C4-2B (cell line): Measurements from ENCODE around the gene TMEM178B.

Experiments
- ZFX ChIP-seq: fragments of 450-650 bp; IDR thresholded peaks from 2 replicates; pipeline ENCODE4 v1.6.1; 2017
- TF ChIP-seq, protein P1 (sequence below): fragments of 450-650 bp; conservative IDR thresholded peaks from 2 replicates; pipeline ENCODE4 v1.5.1; 2017; ENCODE audit warnings: mild to moderate bottlenecking

- TF ChIP-seq, protein P1, sequence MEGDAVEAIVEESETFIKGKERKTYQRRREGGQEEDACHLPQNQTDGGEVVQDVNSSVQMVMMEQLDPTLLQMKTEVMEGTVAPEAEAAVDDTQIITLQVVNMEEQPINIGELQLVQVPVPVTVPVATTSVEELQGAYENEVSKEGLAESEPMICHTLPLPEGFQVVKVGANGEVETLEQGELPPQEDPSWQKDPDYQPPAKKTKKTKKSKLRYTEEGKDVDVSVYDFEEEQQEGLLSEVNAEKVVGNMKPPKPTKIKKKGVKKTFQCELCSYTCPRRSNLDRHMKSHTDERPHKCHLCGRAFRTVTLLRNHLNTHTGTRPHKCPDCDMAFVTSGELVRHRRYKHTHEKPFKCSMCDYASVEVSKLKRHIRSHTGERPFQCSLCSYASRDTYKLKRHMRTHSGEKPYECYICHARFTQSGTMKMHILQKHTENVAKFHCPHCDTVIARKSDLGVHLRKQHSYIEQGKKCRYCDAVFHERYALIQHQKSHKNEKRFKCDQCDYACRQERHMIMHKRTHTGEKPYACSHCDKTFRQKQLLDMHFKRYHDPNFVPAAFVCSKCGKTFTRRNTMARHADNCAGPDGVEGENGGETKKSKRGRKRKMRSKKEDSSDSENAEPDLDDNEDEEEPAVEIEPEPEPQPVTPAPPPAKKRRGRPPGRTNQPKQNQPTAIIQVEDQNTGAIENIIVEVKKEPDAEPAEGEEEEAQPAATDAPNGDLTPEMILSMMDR: no peak
- TF ChIP-seq ZFX: no peak
These were observed 296.3 kb downstream of the TMEM178B start for GRCh38 chr7:141370178-141370577.
